H4 (cell line): Measurements from ENCODE around the gene CCL24. TPM values are rescaled to one million over a fixed set of nuclear protein-coding genes. Genes with fewer than 3 reads are reported as not detected.
A peak's percentile ranks its signal among the peaks of the same experiment; 100 is the strongest.
"Not testable (repeated sequence)": the region's sequence is repeated elsewhere in the genome, so short reads cannot be mapped to it uniquely, and the experiment has no call there.

Experiments
- DNase-seq: peaks from one replicate; pipeline ENCODE4 v3.0.0-alpha.2; 2015; ENCODE audit warnings: low spot score
- total RNA-seq: library from RNA; depleted of rRNA; stranded (reverse); fragments of >200 nt; shearing (Covaris generic); gene quantifications from 2 replicates; pipeline ENCODE4 v1.2.3, GENCODE V29; 2014; rRNA removed

The CCL24 gene
- total RNA-seq, 1 experiment from 2014 or later: not detected

DNA sequence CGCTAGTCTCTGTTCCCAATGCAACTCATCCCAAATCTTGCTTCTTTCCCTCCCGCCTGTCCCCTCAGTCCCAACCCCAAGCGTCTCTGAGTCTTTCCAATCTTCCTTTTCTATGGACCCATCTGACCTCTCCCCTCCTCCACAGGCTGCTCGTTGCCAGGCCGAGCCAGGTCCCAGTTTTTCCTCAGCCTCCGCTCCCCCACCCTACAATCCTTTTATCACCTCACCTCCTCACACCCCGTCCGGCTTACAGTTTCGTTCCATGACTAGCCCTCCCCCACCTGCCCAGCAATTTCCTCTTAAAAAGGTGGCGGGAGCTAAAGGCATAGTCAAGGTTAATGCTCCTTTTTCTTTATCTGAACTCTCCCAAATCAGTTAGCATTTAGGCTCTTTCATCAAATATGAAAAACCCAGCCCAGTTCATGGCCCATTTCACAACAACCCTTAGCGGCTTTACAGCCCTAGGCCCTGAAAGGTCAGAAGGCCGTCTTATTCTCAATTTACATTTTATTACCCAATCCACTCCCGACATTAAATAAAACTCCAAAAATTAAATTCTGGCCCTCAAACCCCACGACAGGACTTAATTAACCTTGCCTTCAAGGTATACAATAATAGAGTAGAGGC lies 32.8 kb downstream of the CCL24 start:
- DNase-seq: not testable (repeated sequence)

- DNase-seq: not testable (repeated sequence)
These were observed 34.1 kb downstream of the CCL24 start for GRCh38 chr7:75779516-75779915.

DNA sequence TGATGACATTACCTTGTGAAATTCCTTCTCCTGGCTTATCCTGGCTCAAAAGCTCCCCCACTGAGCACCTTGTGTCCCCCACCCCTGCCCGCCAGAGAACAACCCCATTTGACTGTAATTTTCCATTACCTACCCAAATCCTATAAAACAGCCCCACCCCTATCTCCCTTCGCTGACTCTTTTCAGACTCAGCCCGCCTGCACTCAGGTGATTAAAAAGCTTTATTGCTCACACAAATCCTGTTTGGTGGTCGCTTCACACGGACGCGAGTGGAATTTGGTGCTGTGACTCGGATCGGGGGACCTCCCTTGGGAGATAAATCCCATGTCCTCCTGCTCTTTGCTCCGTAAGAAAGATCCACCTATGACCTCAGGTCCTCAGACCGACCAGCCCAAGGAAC lies 34.6 kb downstream of the CCL24 start:
- DNase-seq: not testable (repeated sequence)

DNA sequence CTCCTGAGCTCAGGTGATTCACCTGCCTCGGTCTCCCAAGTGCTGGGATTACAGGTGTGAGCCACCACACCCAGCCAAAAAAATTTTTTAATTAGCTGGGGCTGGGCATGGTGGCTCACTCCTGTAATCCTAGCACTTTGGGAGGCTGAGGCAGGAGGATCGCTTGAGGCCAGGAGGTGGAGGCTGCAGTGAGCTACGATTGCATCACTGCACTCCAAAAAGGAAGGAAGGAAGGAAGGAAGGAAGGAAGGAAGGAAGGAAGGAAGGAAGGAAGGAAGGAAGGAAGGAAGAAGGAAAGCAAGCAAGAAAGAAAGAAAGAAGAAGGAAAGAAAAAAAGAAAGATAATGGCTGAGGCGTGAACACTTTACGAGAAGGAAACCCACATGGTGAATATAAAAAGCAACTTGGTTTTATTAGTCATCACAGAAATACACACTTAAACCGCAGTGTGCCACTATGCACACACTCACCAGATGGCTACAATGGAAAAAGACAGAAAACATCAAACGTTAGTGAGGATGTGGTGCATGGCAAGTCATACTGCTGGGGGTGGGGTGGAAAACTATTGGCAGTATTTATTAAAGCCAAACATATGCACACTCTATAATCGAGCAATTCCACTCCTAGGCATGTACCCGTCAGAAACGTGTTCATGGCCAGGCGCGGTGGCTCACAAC lies 37.2 kb downstream of the CCL24 start:
- DNase-seq: peak; percentile 96

DNA sequence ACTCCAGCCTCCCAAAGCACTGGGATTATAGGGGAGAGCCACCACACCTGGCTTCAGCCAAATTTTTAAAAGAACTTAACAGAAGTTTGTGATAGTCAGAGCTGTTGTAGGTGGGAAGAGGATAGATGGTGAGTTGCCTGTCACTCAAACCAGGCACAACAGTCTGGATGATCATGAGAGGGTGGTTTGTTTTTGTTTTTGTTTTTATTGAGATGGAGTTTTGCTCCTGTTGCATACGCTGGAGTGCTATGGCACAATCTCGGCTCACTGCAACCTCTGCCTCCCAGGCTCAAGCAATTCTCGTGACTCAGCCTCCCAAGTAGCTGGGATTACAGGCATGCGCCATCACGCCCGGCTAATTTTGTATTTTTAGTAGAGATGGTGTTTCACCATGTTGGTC lies 39.6 kb downstream of the CCL24 start:
- DNase-seq: not testable (repeated sequence)

GRCh38 chr7:75772081-75773077 lies 41.2 kb downstream of the CCL24 start, which contains the start of gene CCL26:
TSS of gene CCL26 (minus strand) at chr7:75772211. CDS start at chr7:75772176, 35 bp downstream.
- DNase-seq: peak; percentile 89

DNA sequence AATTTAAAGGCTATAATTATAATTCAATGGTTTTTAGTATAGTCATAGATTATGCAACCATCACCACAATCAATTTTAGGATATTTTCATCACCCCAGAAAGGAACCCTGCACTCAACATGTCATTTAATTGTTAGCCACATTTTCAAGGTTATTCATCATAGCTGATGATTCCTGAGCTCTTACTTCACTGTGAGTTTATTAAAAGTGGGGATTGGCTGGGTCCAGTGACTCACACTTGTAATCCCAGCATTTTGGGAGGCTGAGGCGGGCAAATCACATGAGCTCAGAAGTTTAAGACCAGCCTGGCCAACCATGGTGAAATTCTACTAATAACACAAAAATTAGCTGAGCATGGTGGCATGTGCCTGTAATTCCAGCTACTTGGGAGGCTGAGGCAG lies 42.4 kb downstream of the CCL24 start:
- peak; percentile 51 for DNase-seq

GRCh38 chr7:75762350-75762917 lies 51.2 kb downstream of the CCL24 start:
- peak; percentile 79 for DNase-seq

- not testable (repeated sequence) for DNase-seq
These were observed 51.8 kb downstream of the CCL24 start for GRCh38 chr7:75761801-75762200.

Other genes starting within 250 kb of the CCL24 start
- gene HIP1, start 74.9 kb downstream of the CCL24 start, total RNA-seq: 12.9 and 17.5 TPM in 2 replicates
- 18.3 and 20.7 TPM in 2 replicates for gene CCL26, start 41.6 kb downstream of the CCL24 start, total RNA-seq
- 67.3 and 96.3 TPM in 2 replicates for gene RHBDD2, start 65.2 kb upstream of the CCL24 start, total RNA-seq
- gene POR, start 101.3 kb upstream of the CCL24 start, total RNA-seq: 118 and 121 TPM in 2 replicates
- 26.0 and 28.7 TPM in 2 replicates for gene TMEM120A, start 180.8 kb upstream of the CCL24 start, total RNA-seq
- 137 and 156 TPM in 2 replicates for gene STYXL1, start 234.2 kb upstream of the CCL24 start, total RNA-seq
- 119 and 156 TPM in 2 replicates for gene MDH2, start 234.3 kb upstream of the CCL24 start, total RNA-seq